Measurements from ENCODE around the gene TANGO6. TPM values are rescaled to one million over a fixed set of nuclear protein-coding genes. Genes with fewer than 3 reads are reported as not detected.

Gene TANGO6
- total and polyA plus RNA-seq, 2 of the 8 experiments (the other 6 are each of a cell fraction or from before 2014, with no cell fraction given) = 5.0 to 19.5 TPM

GRCh38 chr16:68934402-68934801 lies 91.1 kb downstream of the TANGO6 start:
- Histone ChIP-seq H2BK12ac (ENCODE audit: low read depth, low read length) (no peak overlapping the region), H2BK15ac (ENCODE audit: low read length) (no peak overlapping the region), H3K9me3 (ENCODE audit: insufficient read depth in 2 of 2, low read depth in 1 of 2, low read length in 1 of 2) (no peaks in the 10 kb centered on the region), H4K20me1 (replicated peaks in 1 of 2; ENCODE audit: control insufficient read depth in 1 of 2, insufficient read depth in 2 of 2, low read length in 2 of 2) (no peaks in the 10 kb centered on the region), H3K79me1 (ENCODE audit: low read depth, low read length) (no peaks in the 10 kb centered on the region), H3K14ac (ENCODE audit: insufficient read length) (no peak overlapping the region), H3K4me2 (ENCODE audit: insufficient read depth in 1 of 2, low read depth in 2 of 2, low read length in 2 of 2) (no peak overlapping the region), H4K91ac (replicated peaks; ENCODE audit: insufficient read length, low read length) (no peak overlapping the region), H3K4me1 (replicated peaks in 1 of 4; ENCODE audit: control insufficient read depth in 3 of 4, insufficient read depth in 4 of 4, low read length in 3 of 4) (no peaks in the 10 kb centered on the region), H3K23me2 (ENCODE audit: low read depth, low read length) (no peaks in the 10 kb centered on the region), H2BK120ac (replicated peaks; ENCODE audit: low read depth, low read length) (no peak overlapping the region), H2BK20ac (ENCODE audit: low read length) (no peak overlapping the region), H3K27ac (ENCODE audit: low read depth, low read length) (no peak overlapping the region), H3K4me3 (ENCODE audit: extremely low read depth in 1 of 4, insufficient read depth in 2 of 4, low read depth in 3 of 4, low read length in 4 of 4) (no peak overlapping the region), H3K27me3 (replicated peaks in 1 of 4; ENCODE audit: control insufficient read depth in 3 of 4, extremely low read depth in 1 of 4, insufficient read depth in 3 of 4, low read length in 3 of 4) (no peaks in the 10 kb centered on the region), H3K36me3 (ENCODE audit: control insufficient read depth in 2 of 4, insufficient read depth in 4 of 4, low read length in 3 of 4) (peaks cover 0 to 3% (median 0%) of the 10 kb centered on the region in 4 experiments; a peak in 1 of 8 replicates), H2BK5ac (ENCODE audit: low read depth, low read length) (no peak overlapping the region), H3K18ac (ENCODE audit: extremely low read depth, low read length) (no peak overlapping the region), H4K8ac (ENCODE audit: extremely low read depth, insufficient read depth, low read length) (no peak overlapping the region), H3K23ac (ENCODE audit: insufficient read length) (no peak overlapping the region), H2AK5ac (ENCODE audit: low read depth, low read length) (no peak overlapping the region), H3K56ac (replicated peaks; ENCODE audit: insufficient read length, low read depth, low read length) (no peak overlapping the region), H3K79me2 (ENCODE audit: control insufficient read depth in 1 of 2, insufficient read depth in 2 of 2, low read length in 2 of 2) (no peaks in the 10 kb centered on the region), H3K4ac (replicated peaks; ENCODE audit: insufficient read length, low read depth, low read length) (no peak overlapping the region), H2AFZ (ENCODE audit: low read length) (no peak overlapping the region), H3K9ac (replicated peaks in 1 of 4; ENCODE audit: extremely low read depth in 1 of 4, low read depth in 3 of 4, low read length in 3 of 4) (no peak overlapping the region), H4K5ac (ENCODE audit: insufficient read length, low read depth, low read length) (no peak overlapping the region)
- CTCF ChIA-PET (ENCODE audit: partially characterized antibody) = interaction anchor here (0.9 to 1.6 kb wide), 3 partner anchors 11 to 178 kb away, joined by 3 read pairs; no protein-coding TSS in a partner anchor
- no peak for DNase-seq (ENCODE audit: low read depth in 1 of 2, low spot score in 2 of 2)
- POLR2A ChIA-PET (ENCODE audit: partially characterized antibody) = no interaction called here
- WGBS, 2 experiments (ENCODE audit: extremely low coverage in 1 of 2, insufficient coverage in 1 of 2, insufficient read length in 1 of 2, insufficient replicate concordance in 2 of 2, low coverage in 1 of 2, low lambda C conversion rate in 2 of 2, missing lambda C conversion rate in 1 of 2) = 96% methylated on average over 3 of the region's 3 CpGs; no CpG with 5 or more reads in 1 of the 2 experiments
- FAIRE-seq = no peak
- TF ChIP-seq RAD21 (IDR thresholded peaks at IDR 0.05 in 1 of 2, conservative IDR thresholded peaks at IDR 0.05 in 1 of 2; ENCODE audit: low read depth in 2 of 2, low read length in 2 of 2) (no peak), EZH2 (IDR thresholded peaks at IDR 0.05; ENCODE audit: low read depth, low read length, severe bottlenecking) (no peak), CHD1 (IDR thresholded peaks at IDR 0.05; ENCODE audit: low read depth, low read length) (no peak), JUN (IDR thresholded peaks at IDR 0.05; ENCODE audit: low read depth, low read length) (no peak), ATF2 (IDR thresholded peaks at IDR 0.05; ENCODE audit: low read length) (no peak), BACH1 (IDR thresholded peaks at IDR 0.05; ENCODE audit: low read length) (no peak), NRF1 (IDR thresholded peaks at IDR 0.05; ENCODE audit: low read depth, low read length) (no peak), CHD2 (IDR thresholded peaks at IDR 0.05; ENCODE audit: low read length) (no peak), TAF7 (optimal IDR thresholded peaks at IDR 0.05; ENCODE audit: borderline replicate concordance, low read depth, low read length) (no peak), E2F6 (IDR thresholded peaks at IDR 0.05) (no peak), SAP30 (IDR thresholded peaks at IDR 0.05; ENCODE audit: insufficient read depth, insufficient replicate concordance, low read length) (no peak), YY1 (IDR thresholded peaks at IDR 0.05; ENCODE audit: low read depth, low read length) (no peak)
